Stimulated activated CD8-positive, alpha-beta memory T cell treated with anti-CD3 and anti-CD28 coated beads, Interleukin-15, amount 100 ng/mL, for 1 hour (primary cell): ENCODE measurements around the gene FXYD1.
"Not testable (repeated sequence)": the region's sequence is repeated elsewhere in the genome, so short reads cannot be mapped to it uniquely, and the experiment has no call there.

ENCODE experiments used
- DNase-seq: peaks from one replicate; pipeline ENCODE4 v3.0.0-alpha.2; 2020; ENCODE audit warnings: low read depth

FXYD1 gene

DNA sequence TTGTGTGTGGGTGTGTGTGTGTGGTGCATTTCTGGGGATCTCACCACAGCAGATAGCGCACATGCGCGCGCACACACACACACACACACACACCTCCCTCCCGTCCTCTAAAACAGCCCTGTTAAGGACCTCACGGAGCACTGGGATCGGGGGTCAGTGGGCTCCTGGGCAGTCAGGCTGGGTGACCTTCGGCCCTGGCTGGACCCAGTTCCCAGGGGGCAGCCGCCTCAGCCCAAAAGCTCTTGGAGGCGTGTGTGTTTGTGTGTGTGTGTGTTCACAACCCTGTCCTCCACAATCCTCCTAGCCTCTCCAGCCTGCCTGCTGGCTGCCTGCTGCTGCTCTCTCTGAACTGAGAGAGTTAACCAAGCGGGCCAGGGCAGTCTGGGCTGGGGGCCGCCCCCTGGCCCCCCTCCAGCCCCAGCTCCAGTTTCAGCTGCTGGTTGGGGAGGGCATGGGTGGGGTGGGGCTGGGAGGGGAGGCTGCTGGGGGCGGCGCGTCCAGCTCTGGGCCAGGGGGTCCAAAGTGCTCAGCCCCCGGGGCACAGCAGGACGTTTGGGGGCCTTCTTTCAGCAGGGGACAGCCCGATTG is at the start of gene FXYD1:
FXYD1 (plus strand) TSS at position 520 of the 588 bp plus-strand sequence. CDS start 1,256 bp downstream, outside the sequence.
- no peak for DNase-seq

DNA sequence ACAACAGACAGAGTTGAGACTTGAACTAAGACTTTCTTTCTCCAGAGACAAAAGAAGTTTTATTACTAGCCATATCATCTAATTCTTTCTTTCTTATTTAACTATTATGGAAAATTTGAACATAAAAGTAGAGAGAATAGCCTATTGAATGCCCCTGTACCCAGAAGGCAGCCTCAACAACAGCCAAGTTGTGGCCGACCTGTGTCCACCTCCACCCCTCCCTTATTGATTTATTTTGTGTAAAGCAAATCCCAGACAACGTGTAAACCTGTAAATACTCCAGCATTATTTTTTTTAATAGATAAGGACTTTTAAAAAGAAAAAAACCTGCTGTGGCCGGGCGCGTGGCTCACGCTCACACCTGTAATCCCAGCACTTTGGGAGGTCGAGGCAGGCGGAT is 49.1 kb upstream of the FXYD1 start:
- DNase-seq: no peak

DNA sequence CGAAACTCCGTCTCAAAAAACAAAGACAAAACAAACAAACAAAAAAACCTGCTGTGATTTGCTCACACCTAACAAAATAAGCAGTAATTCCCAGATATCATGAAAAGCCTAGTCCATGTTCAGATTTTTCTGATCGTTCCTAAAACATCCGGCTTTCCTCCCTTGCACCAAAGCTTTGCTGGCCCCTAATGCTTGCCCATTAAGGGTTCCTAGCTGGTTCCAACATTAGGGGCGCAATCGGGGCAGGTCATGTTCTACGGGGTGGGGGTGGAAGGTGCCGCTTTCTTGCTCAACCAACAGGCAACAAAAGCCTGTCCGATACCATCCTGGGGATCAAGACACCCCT is 48.5 kb upstream of the FXYD1 start:
- DNase-seq: no peak

DNA sequence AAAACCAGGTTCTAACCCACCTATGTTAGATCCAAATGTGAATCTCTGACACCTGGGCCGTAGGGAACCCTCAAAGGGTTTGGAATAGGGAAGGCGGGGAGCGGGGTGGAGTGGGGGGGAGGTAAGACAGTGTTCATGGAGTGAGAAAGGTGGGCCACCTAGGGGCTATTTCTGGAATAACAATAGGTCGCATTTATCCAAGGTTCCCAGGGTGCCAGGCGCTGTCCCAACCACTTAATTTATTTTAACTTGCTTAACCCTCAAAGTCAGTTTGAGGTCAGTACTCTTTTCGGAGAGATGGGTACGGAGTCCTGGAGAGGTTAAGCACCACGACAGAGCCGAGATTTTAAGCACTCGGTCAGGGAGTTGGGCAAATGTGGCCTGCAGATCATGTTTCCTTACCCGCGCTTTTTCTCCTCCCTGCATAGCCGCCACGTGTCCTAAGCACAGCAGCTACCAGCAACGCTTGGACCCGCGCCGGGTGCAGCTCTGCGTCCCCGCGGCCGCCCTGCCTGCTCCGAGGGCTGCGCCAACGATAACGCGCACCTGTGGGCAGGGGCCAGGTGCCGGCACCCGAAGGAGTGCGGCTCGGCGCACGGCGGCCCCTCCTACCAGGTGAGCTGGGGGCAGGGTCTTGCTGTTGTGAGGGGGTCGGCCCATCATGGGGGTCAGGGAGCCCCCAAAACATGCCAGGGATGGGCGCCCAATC is 48.0 kb upstream of the FXYD1 start:
- no peak for DNase-seq

DNA sequence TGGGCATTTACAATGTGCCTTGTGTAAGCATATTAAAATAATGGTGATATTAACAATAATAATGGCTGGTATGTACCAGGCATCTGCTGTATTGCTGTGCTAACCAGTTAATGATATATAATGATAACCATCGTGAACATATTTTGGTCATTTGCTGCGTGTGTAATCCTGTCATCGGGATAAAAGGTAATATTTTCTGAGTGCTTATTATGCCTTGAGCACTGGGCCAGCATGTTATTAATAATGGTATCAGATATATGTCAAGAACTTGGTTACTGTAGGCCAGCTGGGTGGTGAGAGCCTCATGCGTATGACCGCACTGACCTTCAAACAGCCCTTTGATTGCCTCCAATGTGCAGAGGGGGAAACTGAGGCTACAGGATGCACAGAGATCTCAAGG is 45.2 kb upstream of the FXYD1 start:
- no peak for DNase-seq

DNA sequence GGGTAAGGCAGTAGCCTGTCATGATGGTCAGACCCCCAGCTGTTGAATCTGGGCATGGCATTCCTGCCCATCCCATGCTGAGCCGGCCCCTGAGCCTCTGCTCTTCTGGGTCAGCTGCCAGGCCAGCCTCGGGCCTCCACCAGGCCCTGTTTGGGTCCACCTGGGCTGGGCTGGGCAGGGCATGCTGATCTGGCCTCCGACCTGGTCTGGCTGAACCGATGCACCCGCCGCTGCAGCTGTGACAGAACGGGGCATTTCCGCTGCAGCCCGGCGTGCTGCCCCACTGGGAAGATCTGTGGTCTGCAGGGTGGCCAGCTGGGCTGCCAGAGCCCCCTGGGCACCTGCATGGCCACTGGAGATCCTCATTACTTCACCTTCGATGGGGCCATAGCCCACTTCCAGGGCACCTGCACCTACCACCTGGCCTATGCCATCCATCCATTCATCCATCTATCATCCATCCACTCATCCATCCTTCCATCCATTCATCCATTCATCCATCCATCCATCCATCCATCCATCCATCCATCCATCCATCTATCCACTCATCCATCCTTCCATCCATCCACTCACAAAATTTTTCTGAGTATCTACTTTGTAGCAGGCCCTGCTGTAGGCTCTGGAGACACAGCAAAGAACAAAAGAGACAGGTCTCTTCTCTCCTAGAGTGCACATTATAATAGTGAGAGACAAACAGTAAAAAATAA is 44.5 kb upstream of the FXYD1 start:
- no peak for DNase-seq

DNA sequence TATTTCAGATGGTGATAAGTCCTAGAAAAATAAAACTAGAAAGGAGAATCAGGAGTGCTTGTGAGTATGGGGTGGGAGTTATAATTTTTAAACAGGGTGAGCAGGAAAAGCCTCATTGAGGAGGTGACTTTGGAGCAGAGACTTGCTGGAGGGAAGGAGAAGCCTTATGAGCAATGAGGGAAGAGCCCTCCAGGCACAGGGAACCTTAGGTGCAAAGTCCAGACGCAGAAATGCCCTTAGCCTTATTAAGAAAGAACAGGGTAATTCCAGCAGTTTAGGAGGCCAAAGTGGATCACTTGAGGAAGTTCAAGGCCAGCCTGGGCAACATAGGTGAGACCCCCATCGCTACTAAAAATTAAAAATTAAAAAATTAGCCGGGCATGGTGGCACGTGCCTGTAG is 44.0 kb upstream of the FXYD1 start:
- no peak for DNase-seq

DNA sequence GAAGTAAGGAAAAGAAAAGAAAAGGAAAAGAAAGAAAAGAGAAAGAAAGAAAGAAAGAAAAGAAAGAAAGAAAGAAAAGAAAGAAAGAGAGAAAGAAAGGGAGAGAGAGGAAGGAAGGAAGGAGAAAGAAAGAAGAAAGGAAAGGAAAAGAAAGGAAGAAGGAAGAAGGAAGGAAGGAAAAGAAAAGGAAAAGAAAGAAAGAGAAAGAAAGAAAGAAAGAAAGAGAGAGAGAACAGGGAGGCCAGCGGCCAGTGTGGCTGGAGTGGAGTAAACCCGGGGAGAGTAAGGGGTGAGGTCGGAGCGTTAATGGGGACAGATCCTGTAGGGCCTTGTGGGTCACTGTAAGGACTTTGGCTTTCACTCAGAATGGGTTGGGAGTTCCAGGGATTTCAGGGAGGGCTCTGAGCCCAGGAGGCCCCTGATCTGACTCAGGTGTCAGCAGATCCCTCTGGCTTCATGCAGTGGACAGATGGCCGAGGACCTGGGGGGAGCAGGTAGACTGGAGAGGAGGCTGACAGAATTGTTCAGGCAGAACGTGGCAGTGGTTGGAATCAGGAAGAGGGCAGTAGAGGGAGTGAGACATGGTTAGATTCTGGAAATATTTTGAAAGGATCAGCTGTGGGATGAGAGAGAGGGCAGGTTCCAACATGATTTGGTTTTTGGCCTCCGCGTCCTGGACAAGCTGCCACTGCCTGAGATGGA is 42.8 kb upstream of the FXYD1 start:
- no peak for DNase-seq

DNA sequence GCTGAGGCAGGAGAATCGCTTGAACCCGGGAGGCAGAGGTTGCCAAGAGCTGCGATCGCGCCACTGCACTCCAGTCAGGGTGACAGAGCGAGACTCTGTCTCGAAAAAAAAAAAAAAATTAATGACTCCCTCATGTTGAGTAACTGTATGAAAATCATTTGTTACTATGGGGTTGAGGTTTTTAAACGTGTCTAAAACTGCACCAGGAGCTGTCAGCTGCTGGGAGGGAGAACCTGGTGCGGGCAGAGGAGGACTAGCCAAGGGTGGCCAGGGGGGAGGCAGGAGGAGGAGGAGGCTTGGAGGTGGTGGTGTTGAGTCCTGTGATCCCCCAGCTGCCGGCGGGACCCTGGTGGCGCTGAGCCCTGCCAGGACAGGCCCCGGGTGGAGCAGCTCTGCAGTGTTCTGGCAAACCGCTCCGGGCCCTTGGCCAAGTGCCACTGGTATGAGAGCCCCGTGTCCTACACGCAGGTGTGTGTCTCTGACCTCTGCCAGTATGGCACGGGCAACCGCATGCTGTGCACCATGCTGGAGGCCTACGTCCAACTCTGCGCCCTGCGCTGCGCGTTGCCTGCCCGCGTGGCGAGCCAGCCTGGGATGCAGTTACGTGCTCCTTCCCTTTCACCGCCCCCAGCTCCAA is 40.1 kb upstream of the FXYD1 start:
- DNase-seq: no peak

DNA sequence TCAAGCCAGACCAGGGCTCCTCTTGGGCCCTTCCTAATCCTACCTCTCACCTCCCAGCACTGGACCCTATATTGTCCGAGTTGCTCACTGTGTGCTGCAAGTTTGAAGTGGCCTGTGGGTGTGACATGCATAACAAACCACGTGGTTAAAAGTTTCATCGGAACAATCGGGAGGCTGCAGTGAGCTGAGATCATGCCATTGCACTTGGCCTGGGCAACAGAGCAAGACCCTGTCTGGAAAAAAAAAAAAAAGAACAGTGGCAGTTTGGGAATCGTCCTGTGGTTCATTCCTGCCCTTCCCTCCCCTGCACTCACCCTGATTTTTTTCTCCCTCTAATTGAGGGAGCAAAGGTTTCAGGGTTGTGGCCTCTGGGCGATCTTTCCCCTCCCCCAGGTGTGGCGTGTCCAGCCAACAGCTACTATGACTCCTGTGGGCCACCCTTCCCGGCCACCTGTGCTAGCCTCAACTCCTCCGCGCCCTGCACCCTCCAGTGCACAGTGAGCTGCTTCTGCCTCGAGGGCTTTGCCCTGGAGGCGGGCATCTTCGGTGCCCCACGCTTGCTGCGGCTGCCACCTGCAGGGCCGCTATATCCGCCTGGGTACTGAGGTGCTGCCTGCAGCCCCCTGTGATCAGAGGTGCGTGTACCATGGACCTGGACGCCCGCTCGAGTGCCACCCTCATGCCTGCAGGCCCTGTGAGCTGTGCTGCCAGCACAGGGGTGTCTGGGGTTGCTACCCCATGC is 39.3 kb upstream of the FXYD1 start:
- no peak for DNase-seq

DNA sequence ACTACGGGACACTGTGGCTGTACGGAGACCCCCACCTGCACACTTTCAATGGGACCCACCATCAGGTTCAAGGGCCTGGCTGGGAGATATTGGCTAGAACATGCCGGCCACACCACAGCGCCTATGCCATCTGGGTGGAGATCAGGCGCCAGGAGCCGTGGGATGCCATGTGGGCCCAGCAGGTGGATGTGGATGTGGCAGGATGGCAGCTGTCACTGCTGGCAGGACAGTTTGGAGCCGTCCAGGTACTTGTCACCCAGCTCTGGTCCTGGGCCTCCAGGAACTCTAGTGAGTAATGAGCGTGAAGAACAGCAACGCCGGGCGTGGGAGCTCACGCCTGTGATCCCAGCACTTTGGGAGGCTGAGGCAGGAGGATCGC is 38.7 kb upstream of the FXYD1 start:
- no peak for DNase-seq

DNA sequence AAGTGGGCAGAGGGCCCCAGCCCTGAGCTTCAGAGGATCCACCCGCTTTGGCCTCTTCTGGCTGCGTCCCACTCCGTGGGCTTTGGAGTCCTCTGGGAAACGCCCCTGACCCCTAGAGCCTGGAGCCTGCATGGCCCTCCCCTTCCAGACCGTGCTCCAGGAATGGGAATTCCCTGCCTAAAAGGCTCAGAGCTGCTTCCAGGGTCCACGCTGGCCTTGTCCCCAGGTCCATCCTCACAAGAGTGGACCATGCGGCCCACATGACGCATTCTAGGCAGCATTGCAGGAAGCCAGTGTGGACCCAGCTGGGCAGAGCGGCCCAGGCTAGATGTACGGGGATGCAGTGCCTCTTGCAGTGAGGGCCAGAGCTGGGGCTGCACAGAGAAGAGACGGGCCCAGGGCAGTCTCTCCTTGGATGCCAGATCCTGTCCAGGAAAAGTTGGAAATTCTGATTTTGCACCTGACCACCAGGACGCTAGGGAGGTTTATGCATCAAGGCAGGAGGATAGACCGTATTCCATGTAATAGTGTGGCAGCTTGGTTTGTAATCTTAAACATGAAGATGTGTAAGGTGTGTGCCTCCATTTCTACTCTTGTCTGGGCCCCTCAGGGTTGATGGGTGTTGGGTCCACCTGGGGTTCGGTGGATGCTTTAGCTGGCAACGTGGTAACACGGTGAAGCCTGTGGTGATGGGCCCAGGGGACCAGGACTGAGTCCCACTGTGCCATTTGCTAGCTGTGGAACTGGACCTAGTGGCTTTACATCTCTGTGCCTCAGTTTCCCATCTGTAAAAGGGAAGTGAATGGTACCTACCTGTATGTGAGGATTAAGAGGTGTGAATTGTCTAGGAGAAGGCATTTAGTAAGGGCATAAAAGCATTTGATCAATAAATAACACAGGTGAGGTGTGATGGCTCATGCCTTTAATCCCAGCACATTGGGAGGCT is 37.8 kb upstream of the FXYD1 start:
- DNase-seq: no peak

DNA sequence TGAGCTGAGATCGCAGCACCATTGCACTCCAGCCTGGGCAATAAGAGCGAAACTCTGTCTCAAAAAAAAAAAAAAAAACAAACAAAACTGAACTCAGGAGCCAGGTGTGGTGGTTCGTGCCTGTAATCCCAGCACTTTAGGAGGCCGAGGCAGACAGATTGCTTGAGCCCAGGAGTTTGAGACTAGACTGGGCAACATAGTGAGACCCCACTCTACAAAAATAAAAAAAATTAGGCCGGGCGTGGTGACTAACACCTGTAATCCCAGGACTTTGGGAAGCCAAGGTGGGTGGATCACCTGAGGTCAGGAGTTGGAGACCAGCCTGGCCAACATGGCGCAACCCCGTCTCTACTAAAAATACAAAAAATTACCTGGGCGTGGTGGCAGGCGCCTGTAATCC is 36.7 kb upstream of the FXYD1 start:
- not testable (repeated sequence) for DNase-seq

DNA sequence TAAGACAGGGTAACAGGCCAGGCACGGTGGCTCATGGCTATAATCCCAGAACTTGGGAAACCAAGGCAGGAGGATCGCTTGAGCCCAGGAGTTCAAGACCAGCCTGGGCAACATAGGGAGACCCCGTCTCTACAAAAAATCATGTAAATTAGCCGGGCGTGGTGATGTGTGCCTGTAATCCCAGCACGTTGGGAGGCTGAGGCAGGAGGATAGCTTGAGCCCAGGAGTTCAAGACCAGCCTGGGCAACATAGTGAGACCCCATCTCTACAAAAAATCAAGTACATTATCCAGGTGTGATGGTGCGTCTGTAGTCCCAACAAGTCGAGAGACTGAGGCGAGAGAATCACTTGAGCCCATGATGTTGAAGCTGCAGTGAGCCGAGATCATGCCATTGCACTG is 35.0 kb upstream of the FXYD1 start:
- not testable (repeated sequence) for DNase-seq

DNA sequence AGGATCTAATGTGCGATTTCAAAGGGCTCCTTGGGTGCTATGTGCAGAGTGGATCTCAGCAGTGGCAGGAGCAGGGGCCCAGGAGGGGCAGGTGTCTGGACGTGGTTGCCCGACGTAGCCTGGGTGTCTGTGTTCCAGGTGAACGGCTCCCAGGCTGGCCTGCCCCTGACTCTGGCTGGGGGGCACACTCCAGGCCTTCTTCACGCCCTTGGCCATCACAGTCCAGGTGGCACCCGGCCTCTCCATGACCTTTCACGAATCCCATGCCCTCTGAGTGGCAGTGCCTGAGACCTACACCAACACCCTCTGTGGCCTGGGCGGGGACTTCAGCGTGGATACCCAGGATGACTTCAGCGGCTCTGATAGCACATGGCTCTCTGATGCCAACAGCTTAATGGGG is 34.3 kb upstream of the FXYD1 start:
- DNase-seq: no peak

DNA sequence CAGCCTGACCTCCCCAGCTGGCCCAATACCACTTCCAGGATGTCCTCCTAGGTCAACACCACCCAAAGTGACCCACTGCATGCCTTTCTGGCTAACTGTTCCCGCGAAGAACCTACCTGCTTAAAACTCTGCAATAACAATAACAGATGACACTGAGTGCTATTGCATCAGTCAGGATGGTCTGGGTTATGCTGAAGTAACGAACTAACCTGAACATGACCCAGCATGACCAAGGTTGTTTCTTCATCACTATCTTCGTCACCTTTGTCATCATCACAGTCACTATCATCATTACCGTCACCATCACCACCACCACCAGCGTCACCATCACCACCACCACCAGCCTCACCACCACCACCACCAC is 33.6 kb upstream of the FXYD1 start:
- no peak for DNase-seq

DNA sequence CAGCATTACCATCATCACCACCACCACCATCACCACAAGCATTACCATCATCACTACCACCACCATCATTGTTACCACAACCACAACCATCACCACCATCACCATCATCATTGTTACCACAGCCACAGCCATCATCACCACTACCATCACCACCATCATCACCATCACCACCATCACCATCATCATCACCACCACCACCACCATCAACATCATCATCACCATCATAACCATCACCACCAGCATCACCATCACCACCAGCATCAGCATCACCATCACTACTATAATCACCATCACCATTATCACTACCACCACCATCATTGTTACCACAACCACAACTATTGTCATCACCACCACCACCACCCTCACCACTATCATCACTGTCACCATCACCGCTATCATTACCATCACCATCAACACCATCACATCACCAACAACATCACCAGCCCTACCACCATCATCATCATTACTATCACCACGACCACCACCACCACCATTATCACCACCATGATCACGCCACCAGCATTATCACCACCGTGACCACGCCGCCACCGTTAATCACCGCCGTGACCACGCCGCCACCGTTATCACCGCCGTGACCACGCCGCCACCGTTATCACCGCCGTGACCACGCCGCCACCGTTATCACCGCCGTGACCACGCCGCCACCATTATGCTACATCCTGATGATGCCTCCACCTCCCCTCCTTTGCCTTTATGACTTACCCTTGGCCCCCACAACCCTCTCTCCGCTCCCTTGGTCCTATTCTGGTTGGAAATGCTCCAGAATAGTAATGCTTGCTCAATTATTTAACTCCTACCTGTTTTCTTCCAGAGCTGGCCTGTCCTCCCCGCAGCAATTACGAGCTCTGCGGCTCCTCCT is 33.0 kb upstream of the FXYD1 start:
- no peak for DNase-seq

DNA sequence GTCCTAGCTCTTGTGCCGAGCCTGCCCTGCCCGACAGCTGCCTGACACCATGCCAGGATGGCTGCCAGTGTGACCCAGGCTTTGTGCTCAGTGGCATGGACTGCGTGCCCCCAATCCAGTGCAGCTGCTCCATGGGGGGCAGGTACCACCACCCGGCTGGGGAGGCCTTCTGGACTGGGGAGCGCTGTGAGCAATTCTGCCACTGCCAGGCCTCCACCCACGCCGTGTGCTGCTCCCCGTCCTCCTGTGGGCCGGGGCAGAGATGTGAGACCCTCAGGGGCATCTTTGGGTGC is 32.4 kb upstream of the FXYD1 start:
- DNase-seq: no peak

DNA sequence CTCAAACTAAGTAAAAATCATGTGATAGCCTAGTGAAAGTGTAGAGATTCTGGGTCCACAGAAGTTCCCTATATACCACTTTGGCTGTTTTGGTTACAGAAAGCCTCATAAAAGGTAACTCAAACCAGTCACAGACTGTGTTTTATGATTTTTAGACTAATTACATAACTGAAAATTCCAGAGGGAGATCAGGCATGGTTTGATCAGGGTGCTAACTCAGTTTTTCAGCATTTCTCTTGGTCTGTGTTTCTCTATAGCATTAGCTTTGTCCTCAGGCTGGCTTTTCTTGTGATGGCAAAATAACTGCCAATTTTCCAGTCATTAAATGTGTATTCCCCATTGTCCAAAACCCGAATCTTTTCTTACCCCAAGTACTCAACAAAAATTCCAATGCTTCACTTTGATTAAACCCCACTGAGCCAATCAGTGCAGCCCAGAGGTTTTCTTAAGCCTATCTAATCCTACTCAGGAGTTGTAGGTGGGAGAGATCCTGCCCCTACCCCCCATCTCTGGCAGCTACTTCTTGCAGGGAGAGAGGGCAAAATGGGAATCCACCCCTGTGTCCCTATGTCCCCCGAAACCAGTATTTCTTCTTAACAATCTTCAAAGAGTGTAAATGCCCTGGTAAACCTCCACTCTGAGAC is 31.6 kb upstream of the FXYD1 start:
- DNase-seq: no peak
